ENCODE measurements around the gene KLF4. TPM values are rescaled to one million over a fixed set of nuclear protein-coding genes. Genes with fewer than 3 reads are reported as not detected.

KLF4 gene
- total RNA-seq, 1 experiment from 2014 or later: 5.9 TPM

DNA sequence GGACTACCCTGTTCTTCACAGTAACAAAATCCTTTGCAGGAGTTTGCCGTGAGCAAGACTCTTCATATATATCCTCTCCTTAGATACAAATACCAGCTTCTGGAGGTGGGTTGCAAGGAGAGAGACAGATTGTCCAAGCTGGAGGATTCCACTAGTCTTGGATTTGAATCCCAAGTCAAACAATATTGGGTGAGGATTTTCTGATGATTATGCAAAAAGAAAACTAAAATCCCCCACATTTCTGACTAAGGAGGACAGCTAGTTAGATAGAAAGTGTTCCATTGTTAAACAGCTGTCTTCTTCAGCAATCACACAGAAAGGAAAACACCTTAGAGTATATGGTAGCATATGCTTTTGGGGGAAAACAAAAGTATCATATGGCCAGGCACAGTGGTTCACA lies 54.2 kb downstream of the KLF4 start:
- Mint-ChIP-seq H3K27ac (no peak overlapping the region), H3K4me3 (no peak overlapping the region), H3K27me3 (ENCODE audit: low read depth) (peaks cover 3% of the 10 kb centered on the region; the same call in 1 of the 2 replicates), H3K9me3 (no peaks in the 10 kb centered on the region), H3K4me1 (peaks cover 25% of the 10 kb centered on the region), H3K36me3 (no peaks in the 10 kb centered on the region)
- POLR2A ChIA-PET: no interaction called here
- TF ChIP-seq JAZF1 (CRISPR knock-in tag; IDR thresholded peaks at IDR 0.05): no peak
- TF ChIP-seq NR3C1 (CRISPR knock-in tag; conservative IDR thresholded peaks at IDR 0.05; ENCODE audit: low read depth): no peak
- CTCF ChIA-PET: interaction anchor here (1.6 to 3.4 kb wide), 2 partner anchors 11 to 13 kb away, joined by 5 to 18 read pairs; no protein-coding TSS in a partner anchor
- DNase-seq (ENCODE audit: low spot score): no peak
- no peak for ATAC-seq

Other genes starting within 250 kb of the KLF4 start
- 150 to 180 TPM (median 160 TPM) in 3 replicates for gene RAD23B, start 206.5 kb downstream of the KLF4 start, total RNA-seq (2021)